Right ventricle myocardium superior (tissue), 1 donor: Measurements from ENCODE around the gene TMEM242. TPM values are rescaled to one million over a fixed set of nuclear protein-coding genes. Genes with fewer than 3 reads are reported as not detected.
"Not testable (repeated sequence)": the region's sequence is repeated elsewhere in the genome, so short reads cannot be mapped to it uniquely, and the experiment has no call there.

Experiments
- ATAC-seq: fragments of 200-7000 bp; cut with Tn5 transposase; one replicate; pipeline ENCODE4 v1.9.1; 2020; ENCODE audit warnings: mild to moderate bottlenecking; ENCODE audit not compliant: poor library complexity
- DNase-seq: peaks from one replicate; pipeline ENCODE4 v3.0.0-alpha.2; 2020
- intact Hi-C: fragments of 100-400 bp; cut with DNase I; formaldehyde crosslinking; loops from one replicate; pipeline ENCODE4 v1.11.2; 2022
- long read RNA-seq: library from polyadenylated mRNA; unstranded; transcript quantifications from one replicate; pipeline ENCODE4 v2.0.0, GENCODE V29; 2021
- total RNA-seq: library from RNA; stranded (reverse); fragmentation: NEBNext Ultra II Directional; extraction: Animal tissue kit (Norgen Biotek cat#: 25700); gene quantifications from one replicate; pipeline ENCODE4 v1.2.1, GENCODE V29; 2021
- donor health status: DM: no; HTN: yes; CAD: no; lungs with severe emphysema.

TMEM242 gene
- 18.1 TPM for total RNA-seq
- long read RNA-seq, full-length matches to known transcripts: 41 of 44 reads
- long read RNA-seq, partial matches to known transcripts: 1 of 44 reads
- long read RNA-seq, other reads (novel, unspliced or antisense): 2 of 44 reads

DNA sequence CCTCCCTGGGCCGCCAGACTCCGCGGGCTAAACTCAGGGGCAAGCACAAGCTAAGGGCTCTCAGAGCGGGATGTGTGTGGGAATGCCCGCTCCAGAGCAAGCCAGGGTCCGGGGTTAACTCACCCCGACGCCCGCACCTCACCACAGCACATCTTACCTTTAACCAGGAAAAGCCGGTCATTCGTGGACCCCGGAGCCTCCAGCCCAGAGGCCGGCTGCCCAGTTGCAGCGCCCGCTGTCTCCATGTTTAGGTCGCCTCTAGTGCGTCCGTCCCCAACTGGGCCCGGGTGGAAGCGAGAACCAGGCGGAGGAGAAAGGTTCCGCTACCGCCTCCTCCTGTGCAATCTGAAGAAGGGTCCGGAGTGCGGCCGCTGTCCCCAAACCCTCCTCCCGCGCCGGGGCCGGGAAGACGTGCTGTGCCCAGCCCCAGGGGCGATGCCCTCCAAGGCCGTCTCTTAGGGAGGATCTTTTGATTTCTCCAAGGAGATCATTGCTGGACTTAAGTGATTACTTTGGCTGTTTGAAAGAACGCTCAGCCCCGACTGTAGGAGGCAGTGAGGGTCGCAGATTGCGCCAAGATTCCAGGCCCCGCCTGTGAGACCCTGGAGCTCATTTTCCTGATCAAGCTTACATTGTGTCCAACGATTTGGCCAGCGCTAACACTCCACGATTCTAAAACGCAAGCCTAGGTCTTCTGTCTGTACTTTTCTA is at the start of gene TMEM242:
TMEM242 (minus strand) TSS at position 265 of the 711 bp plus-strand sequence; CDS start at position 245, 20 bp downstream.
- DNase-seq (peak; percentile 94), ATAC-seq (peak; percentile 96)
- intact Hi-C loops: loop anchor here (5.0 kb wide), 1 partner anchor 59 kb away; the partner anchor contains the start of gene ZDHHC14

DNA sequence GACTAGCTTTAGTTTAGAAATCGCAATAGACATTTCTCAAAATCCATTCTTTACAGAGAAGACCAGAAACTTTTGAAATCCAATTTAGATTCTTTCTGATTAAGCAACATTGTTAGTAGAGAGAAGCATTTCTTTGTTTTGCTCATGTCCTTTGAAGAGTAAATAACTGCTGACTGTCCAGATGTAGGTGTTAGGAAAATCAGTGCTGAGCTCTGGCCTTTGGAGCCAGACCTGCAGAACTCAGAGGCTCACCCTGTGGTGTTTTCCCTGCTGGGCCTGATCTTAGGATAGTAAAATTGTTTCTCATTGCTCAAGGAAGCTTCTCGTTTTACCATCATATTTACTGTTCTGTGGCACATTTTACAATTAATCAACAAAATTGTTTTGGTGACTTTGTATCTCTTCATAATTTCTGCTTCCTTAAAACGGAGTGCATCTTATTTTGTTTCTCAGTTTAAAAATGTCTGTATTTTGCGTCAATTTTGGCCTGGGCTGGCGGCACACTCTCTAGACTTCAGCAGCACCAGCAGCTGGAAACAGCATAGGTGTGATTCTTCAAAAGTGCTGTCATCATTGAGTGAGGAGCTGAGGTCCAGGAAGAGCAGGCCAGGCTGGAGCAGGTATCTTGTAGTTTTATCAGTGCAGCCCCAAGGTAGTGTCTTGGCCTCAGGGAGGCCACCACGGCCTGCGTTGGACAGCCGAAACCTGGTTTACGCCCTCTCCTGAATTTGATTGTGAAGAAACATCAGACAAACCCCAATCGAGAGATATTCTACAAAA is 49.4 kb upstream of the TMEM242 start:
- intact Hi-C loops: no loop called here
- DNase-seq (no peak), ATAC-seq (no peak)

DNA sequence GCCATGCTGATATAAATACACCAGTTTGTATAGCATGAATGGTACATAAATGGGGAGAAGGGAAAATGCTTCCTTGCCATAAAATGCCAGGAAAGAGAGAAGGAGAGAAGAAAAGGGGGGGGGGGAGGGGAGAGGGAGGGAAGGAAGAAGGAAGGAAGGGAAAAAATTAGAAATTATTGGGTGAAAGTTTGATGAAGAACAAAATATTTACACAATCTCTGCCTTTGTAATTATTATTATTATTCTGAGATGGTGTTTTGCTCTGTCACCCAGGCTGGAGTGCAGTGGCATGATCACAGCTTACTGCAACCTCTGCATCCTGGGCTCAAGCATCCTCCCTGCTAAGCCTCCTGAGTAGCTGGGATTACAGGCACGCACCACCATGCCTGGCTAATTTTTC is 47.4 kb upstream of the TMEM242 start:
- ATAC-seq: no peak
- intact Hi-C loops: no loop called here

DNA sequence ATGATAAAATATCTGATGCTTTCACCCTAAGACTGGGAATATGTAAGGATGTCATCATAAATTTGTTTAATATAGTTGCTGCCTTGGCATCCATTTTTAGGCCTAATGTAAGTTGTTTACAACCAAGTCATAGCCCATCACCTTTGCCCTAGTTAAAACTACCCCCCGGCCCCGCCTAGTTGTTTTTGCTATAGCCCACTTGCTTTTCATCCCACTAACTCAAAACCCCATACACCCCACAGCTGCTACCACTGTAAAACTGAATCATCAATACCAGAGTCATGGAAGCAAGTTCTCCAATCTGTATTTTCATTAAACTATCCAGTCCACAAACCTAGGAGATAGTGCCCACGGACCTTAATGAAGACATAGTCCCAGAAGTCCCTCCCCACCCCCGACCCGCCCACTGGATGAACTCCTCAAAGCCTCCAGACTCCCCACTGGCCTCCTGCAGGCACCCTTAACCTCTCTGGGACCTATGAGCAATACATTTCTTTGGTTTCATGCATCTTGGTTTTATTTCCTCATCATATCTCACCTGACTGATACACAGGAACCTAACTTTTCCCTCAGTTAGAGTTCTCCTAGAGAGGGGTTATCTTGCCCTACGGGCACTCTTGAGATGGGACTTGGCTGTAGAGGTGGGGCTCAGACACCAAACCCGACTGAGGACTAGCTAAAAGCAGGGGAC is 45.2 kb upstream of the TMEM242 start:
- DNase-seq (no peak), ATAC-seq (no peak)
- intact Hi-C loops: no loop called here

More for the DNA sequence above, 47.4 kb upstream of the TMEM242 start:
- DNase-seq: no peak

DNA sequence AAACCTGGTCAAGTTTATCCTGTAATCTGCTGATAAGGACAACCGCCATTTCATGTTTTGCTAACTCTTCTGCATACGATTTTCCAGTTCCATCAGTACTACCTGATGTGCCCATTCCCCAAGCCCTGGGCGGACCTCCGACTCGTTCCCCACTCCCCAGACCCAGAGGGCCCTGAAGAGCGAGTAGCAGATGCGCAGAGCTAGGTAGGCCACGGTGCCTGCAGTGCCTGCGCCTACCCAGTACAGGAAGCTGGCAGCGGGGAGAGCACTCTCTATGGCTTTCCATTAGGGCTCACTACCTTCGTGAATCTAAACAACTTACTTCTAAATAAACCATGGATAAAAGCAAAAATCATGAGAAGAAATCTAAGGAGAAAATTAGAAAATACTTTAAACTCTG is 43.3 kb upstream of the TMEM242 start:
- DNase-seq (no peak), ATAC-seq (no peak)
- intact Hi-C loops: no loop called here

DNA sequence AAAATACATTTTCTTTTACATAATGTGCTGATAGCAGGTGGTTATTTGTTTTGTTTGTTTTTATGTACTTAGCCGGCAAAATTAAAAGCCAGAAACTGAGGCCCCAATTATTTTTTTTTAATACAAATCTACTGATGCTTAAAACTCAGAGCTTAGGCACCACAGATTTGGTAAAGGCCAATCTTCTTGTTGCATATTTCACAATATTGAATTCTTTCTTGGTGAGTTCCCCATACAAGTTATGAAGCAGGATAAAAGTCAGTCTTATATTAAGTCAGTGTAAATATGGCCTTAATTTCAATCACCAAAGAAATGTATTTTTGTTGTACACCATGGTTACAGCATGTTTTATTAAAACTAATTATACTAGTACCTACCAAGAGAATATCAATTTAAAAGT is 41.4 kb upstream of the TMEM242 start:
- DNase-seq: no peak
- no peak for ATAC-seq
- intact Hi-C loops: no loop called here

DNA sequence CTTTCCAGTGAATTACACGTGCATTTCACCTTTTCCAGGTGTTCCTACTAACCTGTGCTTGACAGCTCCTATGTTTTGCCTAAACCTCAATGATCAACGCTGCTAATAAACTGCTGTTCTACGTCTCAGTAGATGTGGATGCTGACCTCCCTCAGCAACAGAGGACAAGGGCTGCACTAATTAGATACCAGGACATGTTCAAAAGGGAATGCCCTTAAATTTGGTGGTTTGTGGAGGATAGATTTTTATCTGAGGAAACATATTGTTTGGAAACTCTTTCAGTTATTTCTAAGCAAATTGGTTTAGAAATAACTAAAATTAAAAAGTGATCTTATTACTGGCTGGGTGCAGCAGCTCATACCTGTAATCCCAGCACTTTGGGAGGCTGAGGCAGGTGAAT is 38.6 kb upstream of the TMEM242 start:
- ATAC-seq: no peak
- no peak for DNase-seq
- intact Hi-C loops: no loop called here

DNA sequence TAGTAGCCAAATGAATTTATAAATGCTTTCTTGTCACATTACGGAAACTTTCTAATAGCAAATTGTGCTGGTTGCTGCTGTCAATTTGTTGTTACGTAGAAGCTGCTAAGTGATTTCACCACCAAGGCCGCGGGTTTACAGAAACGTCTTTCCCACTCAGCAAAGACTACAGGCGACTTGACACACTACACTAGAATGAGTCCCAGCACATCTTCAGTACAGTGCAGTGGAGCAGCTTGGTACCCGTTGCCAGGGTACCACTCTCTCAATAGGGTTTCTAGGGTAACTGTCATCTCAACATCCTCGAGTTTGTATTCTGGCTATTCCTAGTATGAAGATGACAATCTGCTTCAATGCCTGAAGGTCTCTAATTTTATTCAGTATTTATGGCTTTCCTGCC is 35.0 kb upstream of the TMEM242 start:
- DNase-seq (no peak), ATAC-seq (no peak)
- intact Hi-C loops: no loop called here

DNA sequence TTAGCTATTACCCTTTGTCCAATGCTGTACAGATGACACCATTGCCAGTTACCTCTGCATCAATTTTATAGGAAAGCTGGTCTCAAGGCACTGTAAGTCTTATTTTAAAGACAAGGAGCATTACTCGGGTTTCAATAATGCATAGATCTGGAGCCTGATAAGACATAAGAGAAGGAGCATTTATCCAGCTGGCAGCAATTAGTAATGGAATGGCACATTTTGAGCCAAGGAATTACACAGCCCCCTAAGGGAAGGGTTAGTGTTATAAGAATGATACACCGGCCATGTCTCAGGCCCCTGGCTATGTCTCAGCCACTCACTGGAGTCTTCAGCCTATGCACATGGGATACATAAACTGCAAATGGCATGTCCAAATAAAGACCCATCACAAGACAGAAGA is 23.1 kb upstream of the TMEM242 start:
- no peak for DNase-seq
- no peak for ATAC-seq
- intact Hi-C loops: no loop called here

DNA sequence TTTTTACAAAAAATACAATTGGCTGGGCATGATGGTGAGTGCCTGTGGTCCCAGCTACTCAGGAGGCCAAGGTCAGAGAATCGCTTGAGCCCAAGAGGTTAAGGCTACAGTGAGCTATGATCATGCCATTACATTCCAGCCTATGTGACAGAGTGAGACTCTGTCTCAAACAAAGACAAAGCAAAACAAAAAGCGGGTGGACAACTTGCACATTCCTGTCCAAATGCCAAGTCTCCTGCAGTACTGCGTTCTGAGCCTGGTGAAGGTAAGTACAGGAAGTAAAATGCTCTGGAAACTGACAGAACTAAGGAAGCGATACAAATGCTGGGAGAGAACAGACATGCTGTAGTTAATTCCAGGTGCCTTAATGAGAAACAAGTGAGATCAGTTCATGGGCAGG is 20.4 kb upstream of the TMEM242 start:
- DNase-seq (no peak), ATAC-seq (no peak)
- intact Hi-C loops: no loop called here

DNA sequence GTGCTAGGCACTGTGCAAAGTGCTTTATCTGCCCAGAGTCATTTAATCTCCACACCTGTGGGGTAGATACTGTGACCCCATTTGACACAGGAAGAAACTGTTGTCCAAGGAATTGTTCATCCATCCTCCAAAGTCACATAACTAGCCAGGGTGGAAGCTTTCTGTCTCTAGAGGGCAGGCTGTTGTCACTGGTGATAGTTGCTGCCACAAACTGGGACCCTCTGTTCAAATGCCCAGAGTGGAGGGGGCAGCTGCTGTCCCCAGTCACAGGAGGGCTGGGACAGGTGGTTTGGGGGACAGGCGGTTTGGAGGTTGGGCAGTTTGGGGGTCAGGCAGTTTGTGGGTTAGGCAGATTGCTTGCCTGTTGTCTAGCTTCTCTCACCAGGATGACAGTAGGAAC is 16.1 kb upstream of the TMEM242 start:
- no peak for DNase-seq
- intact Hi-C loops: no loop called here
- ATAC-seq: no peak

DNA sequence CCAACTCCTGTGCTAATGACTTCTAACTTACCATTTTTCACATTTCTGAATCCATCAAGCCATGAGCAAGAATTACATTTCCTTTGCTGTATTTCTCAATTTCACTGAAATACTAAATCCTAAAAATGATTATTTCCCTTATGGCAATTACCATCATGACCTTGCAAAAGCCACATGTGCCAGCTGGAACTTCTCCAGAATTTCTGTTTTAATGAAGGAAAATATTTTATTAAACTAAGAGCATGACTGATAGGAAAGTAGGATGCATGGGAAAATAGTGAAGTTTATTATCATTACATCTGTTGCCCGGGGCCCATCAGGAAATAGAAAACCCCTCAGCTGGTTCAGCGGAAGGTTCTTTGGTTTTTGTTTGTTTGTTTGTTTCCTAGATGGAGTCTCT is 14.4 kb upstream of the TMEM242 start:
- intact Hi-C loops: no loop called here
- ATAC-seq (no peak), DNase-seq (no peak)

DNA sequence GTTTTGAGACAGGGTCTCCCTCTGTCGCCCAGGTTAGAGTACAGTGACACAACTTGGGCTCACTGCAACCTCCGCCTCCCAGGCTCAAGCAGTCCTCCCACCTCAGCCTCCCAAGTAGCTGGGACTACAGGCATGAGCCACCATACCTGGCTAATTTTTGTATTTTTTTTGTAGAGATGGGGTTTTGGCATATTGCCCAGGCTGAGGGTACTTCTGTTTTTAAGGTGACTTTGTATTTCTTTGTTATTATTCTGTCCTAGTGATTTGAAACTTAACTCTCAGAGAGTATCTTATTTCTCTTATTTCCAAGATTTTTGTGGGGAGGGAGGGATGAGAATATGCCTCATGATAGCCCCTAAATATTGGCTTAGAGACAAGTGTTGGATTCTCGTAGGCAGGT is 14.0 kb upstream of the TMEM242 start:
- DNase-seq, intact Hi-C loops, ATAC-seq: not testable (repeated sequence)

DNA sequence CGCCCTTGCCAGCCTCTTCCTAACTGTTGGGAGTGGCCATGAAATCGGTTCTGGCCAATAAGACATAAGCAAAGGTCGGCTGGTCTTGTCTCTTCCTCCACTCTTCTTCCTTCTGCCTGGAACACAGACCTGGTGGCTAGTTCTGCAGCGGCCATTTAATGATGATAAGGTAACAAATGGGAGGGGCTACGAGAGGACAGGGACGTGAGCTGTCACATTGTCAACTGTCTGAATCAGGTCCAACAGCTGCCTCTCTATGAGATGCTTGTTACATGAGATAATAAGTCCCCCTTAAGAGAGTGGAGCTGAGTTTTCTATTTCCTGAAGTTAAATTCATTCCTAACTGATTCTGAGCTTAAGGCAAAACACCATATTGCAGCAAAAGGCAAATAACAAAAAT is 12.5 kb upstream of the TMEM242 start:
- ATAC-seq (peak; percentile 39), DNase-seq (no peak)
- intact Hi-C loops: no loop called here

DNA sequence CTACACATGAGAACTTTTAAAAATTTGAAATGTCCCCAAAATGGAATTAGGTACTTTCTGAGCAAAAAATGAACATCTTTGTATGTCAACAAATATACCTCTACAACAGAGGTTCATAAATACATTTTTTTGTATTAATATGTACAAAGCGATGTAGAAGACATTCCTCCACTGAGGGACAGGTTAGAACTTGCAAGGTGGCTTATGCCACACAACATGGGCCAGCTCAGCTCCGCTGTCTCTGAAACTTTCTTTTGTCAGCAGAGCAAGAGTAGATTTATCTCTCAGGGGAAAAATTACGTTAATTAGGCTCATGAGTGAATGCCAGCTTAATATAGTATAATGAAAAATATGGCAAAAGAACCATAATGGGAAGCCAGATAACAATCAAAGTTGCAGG is 10.6 kb upstream of the TMEM242 start:
- ATAC-seq (no peak), DNase-seq (no peak)
- intact Hi-C loops: no loop called here

DNA sequence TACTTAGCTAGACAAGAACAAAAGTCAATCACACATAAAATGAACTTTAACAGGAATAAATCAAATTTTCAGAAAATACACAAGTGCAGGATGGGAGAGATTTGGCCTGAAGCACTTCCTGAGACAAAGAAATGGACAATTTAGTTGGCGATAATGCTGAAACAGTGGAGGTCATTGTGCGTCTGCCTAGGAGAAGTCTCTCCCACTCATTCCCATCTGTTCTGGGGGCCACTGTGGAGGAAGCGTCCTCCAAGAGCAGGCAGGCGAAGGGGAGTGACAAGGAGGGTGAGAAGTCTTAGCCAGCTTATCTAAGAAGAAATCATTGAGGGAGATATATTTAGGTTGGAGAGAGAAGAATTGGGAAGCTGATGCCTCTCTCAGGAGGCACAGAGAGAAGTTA is 10.2 kb upstream of the TMEM242 start:
- intact Hi-C loops: no loop called here
- DNase-seq (no peak), ATAC-seq (no peak)

DNA sequence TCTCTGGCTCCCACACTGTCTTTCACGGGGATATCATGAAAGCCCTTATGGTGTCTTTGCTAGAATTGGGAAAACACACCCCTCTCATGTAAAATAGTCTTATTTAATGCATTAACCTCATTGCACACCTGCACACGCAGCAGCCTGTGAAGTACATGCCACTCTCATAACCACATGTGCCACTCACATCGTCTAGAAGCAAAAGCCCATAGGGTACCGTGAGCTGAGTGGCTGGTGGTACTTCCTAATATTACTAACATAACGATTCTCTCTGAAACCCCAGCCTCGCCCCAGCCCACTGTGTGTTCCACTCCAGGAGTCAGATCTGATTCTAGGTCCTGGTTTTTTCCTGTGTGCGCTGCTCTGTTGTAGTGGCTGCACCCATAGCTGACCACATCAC is 9.5 kb upstream of the TMEM242 start:
- DNase-seq (no peak), ATAC-seq (no peak)
- intact Hi-C loops: no loop called here

DNA sequence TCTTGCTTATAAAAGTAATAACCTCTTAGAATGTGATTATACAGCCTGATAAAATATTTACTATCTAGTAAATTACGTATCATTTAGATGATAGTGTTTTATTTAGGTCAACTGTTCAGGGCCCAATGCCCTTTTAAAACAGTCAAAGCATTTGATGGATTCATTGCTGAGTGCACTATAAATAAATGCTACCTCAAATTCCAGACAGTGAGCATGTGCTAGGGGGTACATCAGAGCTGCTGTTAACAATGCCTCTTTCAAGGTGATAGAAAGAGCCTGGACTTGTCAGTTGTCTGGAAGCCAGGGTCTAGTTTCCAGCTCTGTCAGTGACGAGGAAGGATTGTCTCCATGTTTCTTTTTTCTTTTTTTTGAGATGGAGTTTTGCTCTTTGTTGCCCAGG is 7.5 kb upstream of the TMEM242 start:
- ATAC-seq: peak; percentile 75
- intact Hi-C loops: no loop called here

DNA sequence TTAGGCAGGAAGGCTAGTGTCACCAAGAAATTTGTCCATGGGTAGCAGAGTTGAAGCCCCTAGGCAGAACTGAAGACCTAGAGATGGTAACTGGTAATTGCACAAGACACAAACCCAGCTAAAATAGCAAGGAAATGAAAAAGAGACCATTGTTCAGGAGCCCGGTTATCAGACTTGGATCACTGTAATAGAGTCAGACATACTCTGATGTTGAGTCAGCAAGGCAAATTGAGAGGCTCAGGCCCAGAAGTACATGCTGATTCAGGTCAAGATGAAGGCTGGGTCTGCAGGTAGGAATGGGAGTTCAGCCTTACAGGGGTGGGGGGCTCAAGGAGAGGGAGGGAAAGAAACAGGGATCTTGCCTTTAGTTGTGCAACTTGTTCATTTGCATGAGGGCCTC is 6.5 kb upstream of the TMEM242 start:
- ATAC-seq: no peak
- intact Hi-C loops: no loop called here
- DNase-seq: no peak

More for the DNA sequence above, 7.5 kb upstream of the TMEM242 start:
- no peak for DNase-seq
